Naive B cell (primary cell): ENCODE results near the gene OPCML. TPM values are rescaled to one million over a fixed set of nuclear protein-coding genes. Genes with fewer than 3 reads are reported as not detected.
"Not testable (repeated sequence)": the region's sequence is repeated elsewhere in the genome, so short reads cannot be mapped to it uniquely, and the experiment has no call there.

Experiments used
- ATAC-seq, 2 donors: fragments of 150-1000 bp; cut with Tn5 transposase; 2 replicates each; pipeline ENCODE4 v1.10.0; 2021; ENCODE audit warnings: low read depth in 2 of 2, mild to moderate bottlenecking in 2 of 2, moderate library complexity in 2 of 2
- DNase-seq: peaks from one replicate; pipeline ENCODE4 v3.0.0; 2022
- H3K27ac Mint-ChIP-seq, 6 donors: one replicate each; pipeline ENCODE4 v1.8.0; 2020 to 2022; ENCODE audit warnings: mild to moderate bottlenecking in 6 of 6, mixed read lengths in 6 of 6, moderate library complexity in 5 of 6, inconsistent platforms in 2 of 6
- H3K27me3 Mint-ChIP-seq, 3 donors: one replicate each; pipeline ENCODE4 v1.8.0; 2021 to 2022; ENCODE audit warnings: mixed read lengths in 3 of 3, mild to moderate bottlenecking in 1 of 3
- H3K36me3 Mint-ChIP-seq, 2 donors: one replicate each; pipeline ENCODE4 v1.8.0; 2020 to 2022; ENCODE audit warnings: mixed read lengths in 2 of 2, inconsistent platforms in 1 of 2, mild to moderate bottlenecking in 1 of 2
- H3K4me1 Mint-ChIP-seq, 3 donors: one replicate each; pipeline ENCODE4 v1.8.0; 2020 to 2022; ENCODE audit warnings: mixed read lengths in 3 of 3, inconsistent platforms in 1 of 3, mild to moderate bottlenecking in 1 of 3, moderate library complexity in 1 of 3
- H3K4me3 Mint-ChIP-seq, 8 donors: one replicate each; pipeline ENCODE4 v1.8.0; 2020 to 2022; ENCODE audit warnings: mild to moderate bottlenecking in 8 of 8, mixed read lengths in 8 of 8, moderate library complexity in 8 of 8, inconsistent platforms in 2 of 8
- H3K9me3 Mint-ChIP-seq, 7 donors: one replicate each; pipeline ENCODE4 v1.8.0; 2020 to 2022; ENCODE audit warnings: mixed read lengths in 7 of 7, mild to moderate bottlenecking in 5 of 7, inconsistent platforms in 2 of 7, moderate library complexity in 1 of 7
- polyA plus RNA-seq, 6 donors: library from polyadenylated mRNA; unstranded; fragments of 300-500 nt; fragmentation: Illumina TruSeq; gene quantifications; one replicate each; pipeline ENCODE4 v1.2.3, GENCODE V29; 2021; ENCODE audit warnings: low read depth in 6 of 6

The OPCML gene
- polyA plus RNA-seq, 6 donors from 2014 or later, result not detected

DNA sequence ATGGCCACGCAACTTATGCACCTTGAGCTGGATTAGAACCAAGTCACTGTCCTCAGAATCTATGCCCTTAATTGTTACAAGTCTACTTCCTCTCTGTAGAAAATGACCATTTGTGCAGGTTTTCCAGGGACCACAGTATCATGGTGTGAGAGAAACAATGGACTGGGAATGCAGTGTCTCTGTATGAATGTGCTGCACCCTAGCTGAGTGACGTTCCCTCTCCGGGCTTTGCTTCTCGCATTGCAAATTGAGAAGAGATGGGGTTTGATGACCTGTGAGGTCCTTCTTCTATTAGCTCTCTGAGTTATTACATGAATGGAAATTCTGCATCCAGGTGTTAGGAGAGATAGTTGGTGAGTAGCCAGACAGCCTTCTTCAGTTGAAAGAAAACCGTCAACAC, 1109.6 kb downstream of the OPCML start:
- Mint-ChIP-seq H3K27ac (no peak overlapping the region), H3K9me3 (peaks cover 0 to 7% (median 3%) of the 10 kb centered on the region in 7 donors), H3K36me3 (no peaks in the 10 kb centered on the region), H3K4me1 (no peaks in the 10 kb centered on the region), H3K4me3 (no peak overlapping the region), H3K27me3 (no peaks in the 10 kb centered on the region)
- DNase-seq (no peak), ATAC-seq (no peak)

DNA sequence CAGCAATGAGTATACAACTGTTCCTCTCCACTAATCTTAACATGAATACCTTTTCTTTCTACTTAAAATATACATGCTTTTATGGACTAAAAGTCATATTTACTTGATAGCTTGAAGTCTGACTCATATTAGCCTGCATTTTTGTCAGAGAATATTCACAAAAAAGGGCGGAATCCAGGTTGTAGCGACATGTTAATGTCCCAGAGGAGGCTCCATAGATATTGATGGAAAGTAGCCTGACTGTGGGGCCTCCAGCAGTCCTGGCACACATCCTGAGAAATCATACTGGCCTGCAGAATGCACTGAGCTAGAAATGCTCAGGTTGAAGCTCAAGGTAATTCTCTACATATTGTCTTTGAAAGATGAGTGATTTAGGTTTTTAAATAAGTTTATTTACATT, 1110.7 kb downstream of the OPCML start:
- no peaks in the 10 kb centered on the region for H3K27me3 Mint-ChIP-seq
- H3K9me3 Mint-ChIP-seq, result peaks cover 0 to 7% (median 3%) of the 10 kb centered on the region in 7 donors

DNA sequence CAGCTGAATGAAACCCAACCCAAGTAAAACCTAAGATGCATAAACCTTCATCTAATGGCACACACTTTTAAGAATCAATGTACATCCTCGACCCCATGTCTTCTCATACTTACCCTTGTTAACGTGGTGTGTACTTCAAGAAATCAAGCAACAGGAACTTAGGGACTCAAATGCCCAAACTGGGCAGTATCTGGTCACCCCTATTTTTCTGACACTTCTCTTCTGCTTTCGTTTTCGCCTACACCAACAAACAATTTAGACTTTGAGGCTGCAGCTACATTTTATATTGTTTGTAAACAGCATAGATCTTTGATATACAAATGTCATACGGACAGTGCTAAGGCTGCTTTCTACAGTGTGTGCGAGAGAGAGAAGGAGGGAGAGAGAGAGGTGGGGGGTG, 1117.8 kb downstream of the OPCML start:
- Mint-ChIP-seq H3K9me3 (peaks cover 0 to 7% (median 5%) of the 10 kb centered on the region in 7 donors), H3K36me3 (no peaks in the 10 kb centered on the region), H3K27me3 (no peaks in the 10 kb centered on the region), H3K27ac (no peak overlapping the region), H3K4me3 (no peak overlapping the region), H3K4me1 (no peaks in the 10 kb centered on the region)
- ATAC-seq, result no peak
- DNase-seq, result no peak

More for the DNA sequence above, 1110.7 kb downstream of the OPCML start:
- no peak for DNase-seq
- ATAC-seq, result no peak
- Mint-ChIP-seq H3K4me3 (no peak overlapping the region), H3K4me1 (no peaks in the 10 kb centered on the region), H3K27ac (no peak overlapping the region), H3K36me3 (no peaks in the 10 kb centered on the region)

DNA sequence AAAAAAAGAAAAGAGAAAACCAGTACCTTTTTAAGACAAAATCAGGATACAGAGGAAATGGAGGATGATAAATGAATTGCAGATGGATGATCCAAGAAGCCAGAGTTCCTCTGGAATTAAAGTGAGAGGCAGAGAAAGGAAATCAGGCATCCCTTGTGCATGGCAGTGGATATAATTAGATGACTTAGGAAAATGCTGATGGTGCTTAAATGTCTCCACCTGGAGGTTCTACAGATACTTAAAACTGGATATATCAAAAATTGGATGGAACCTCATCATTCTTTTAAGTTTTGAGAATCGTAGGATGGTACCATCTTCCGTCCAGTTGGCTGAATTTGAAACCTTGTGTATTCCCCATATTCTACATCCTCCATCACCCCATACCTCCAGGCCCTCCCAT, 1121.9 kb downstream of the OPCML start:
- Mint-ChIP-seq H3K4me3 (no peak overlapping the region), H3K27ac (no peak overlapping the region), H3K9me3 (peaks cover 0 to 17% (median 5%) of the 10 kb centered on the region in 7 donors), H3K36me3 (no peaks in the 10 kb centered on the region), H3K27me3 (no peaks in the 10 kb centered on the region), H3K4me1 (no peaks in the 10 kb centered on the region)
- DNase-seq (no peak), ATAC-seq (no peak)

DNA sequence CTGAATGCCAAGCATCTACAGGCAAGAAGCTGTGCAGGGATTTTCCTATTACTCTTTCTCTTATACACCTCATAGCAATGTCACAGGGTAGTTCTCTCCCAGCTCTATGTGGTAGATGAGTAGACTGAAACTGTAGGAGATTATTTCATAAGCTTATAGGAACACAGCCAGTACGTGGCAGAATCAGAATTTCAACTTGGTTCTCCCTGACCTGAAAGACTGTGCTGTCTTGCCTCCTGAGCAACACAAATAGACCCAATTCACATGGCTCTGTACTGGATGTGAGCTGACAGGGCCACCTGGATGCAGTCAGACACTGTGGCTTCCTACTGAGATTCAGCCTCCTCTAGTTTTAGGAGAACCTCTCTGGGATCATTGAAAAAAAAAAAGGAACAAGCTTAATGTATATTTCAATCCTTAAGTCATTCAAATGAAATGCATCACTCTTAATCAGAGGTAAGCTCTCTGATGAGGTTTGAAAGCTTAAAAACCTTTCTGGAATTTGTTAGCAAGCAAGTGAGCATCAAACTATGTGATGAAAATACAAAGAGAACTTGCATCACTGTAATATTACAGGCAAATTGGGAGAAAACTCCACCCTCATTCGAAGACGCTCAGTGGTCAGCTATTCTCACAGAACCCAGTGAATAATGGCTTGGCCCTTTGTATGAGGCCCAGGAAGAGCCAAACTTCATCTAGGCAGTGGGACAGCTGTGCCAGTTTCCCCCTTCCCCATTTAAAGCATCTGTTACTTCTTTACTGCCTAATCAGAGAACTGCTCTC, 1122.5 kb downstream of the OPCML start:
- Mint-ChIP-seq H3K27ac (no peak overlapping the region), H3K4me1 (no peaks in the 10 kb centered on the region), H3K9me3 (peaks cover 0 to 21% (median 6%) of the 10 kb centered on the region in 7 donors), H3K36me3 (no peaks in the 10 kb centered on the region), H3K27me3 (no peaks in the 10 kb centered on the region), H3K4me3 (no peak overlapping the region)
- DNase-seq, result no peak
- ATAC-seq, result no peak

DNA sequence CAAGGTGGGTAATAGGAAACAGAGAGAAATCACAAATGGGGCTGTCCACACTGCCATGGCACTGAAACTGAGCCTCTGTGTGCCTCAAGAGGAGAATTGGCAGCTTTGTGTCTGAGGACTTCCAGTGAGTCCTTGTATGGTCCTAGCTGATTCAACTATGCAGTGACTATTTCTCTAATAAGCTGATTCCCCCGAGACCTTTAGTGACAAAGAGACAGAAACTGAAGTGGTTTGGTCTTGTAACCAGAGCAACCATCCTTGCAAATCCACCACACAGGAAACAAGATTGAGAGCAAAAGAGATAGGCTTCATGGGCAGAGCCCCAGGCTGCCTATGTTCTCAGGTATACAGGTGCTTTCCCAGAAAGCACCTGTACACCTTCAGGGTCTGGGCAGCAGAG, 1123.4 kb downstream of the OPCML start:
- Mint-ChIP-seq H3K27me3 (no peaks in the 10 kb centered on the region), H3K4me1 (no peaks in the 10 kb centered on the region), H3K9me3 (peaks cover 0 to 21% (median 6%) of the 10 kb centered on the region in 7 donors), H3K4me3 (no peak overlapping the region), H3K27ac (no peak overlapping the region), H3K36me3 (no peaks in the 10 kb centered on the region)
- ATAC-seq (no peak), DNase-seq (no peak)

DNA sequence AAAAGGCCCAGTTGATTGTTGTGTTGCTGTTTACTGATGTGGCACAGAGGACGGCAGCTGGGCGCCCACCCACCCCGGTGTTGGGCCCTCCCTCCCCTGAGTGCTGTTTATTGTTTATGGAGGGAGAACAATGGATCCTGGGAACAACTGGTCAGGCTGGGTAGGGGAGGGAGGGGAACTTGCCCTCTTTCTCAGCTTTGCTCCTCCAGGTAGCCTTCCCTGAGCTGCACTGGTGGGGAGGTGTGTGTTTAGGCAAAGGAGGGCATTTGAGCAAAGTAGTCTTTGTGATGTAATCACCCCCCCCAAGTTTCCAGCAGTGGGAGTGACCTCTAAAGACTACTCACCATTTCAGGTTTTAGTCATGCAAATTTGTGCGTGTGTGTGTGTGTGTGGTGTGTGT, 1126.6 kb downstream of the OPCML start:
- no peaks in the 10 kb centered on the region for H3K36me3 Mint-ChIP-seq
- no peak for DNase-seq
- no peak overlapping the region for H3K27ac Mint-ChIP-seq
- no peak for ATAC-seq
- no peaks in the 10 kb centered on the region for H3K4me1 Mint-ChIP-seq
- peaks cover 1 to 14% (median 4%) of the 10 kb centered on the region in 7 donors for H3K9me3 Mint-ChIP-seq
- H3K4me3 Mint-ChIP-seq, result no peak overlapping the region
- no peaks in the 10 kb centered on the region for H3K27me3 Mint-ChIP-seq

DNA sequence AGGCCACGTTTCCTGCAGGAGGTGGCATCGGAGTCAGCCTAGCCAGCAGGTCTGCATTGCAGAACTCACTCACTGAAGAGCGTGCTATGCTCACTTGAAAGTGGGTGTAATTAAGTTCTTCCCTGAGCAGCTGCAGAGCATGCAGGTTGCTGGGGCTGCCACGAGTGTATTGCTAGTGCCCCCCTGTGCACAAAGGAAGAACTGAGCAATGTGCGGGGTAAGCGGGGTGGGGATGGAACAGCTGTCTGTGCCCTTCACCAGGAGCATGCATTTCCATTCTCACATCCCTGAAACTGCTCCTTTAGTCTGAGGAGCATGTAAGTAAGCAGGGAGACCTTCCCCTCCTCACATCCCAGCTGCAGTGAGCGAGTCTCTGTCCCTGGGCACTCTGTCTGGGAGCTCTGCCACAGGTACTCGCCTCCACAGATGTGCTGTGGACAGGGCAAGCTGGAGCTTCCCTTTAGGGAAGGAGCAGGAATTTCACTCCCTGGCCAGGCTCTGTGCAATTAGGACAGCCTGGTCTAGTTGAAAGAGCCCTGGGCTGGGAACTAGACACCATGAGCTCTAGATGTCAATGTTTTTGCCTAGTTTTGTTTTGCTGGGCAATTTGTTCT, 1130.1 kb downstream of the OPCML start:
- Mint-ChIP-seq H3K27me3 (no peaks in the 10 kb centered on the region), H3K36me3 (no peaks in the 10 kb centered on the region), H3K27ac (no peak overlapping the region), H3K9me3 (peaks cover 0 to 19% (median 10%) of the 10 kb centered on the region in 7 donors), H3K4me1 (no peaks in the 10 kb centered on the region), H3K4me3 (no peak overlapping the region)
- DNase-seq (no peak), ATAC-seq (no peak)

DNA sequence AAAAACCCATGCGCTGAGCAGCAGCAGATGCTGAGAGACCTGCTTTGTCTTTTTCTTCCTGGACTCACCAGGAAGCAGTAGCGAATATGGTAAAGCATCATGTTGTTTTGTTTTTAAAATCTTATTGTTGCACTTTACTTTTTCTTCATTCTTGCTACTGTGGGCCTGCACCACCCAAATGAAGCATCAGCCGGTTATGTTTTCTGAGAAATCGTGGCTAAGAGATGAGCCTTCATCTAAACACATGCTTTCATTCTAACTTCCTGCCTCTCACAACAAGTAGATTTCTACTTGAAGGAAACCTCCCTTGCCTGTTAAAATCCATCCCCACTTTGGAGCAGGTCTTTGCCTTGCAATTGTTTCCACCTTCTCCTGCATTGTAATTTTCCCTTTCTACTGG, 1136.0 kb downstream of the OPCML start:
- DNase-seq (no peak), ATAC-seq (no peak)
- no peaks in the 10 kb centered on the region for H3K36me3 Mint-ChIP-seq
- H3K4me3 Mint-ChIP-seq, result no peak overlapping the region
- no peak overlapping the region for H3K27ac Mint-ChIP-seq
- H3K9me3 Mint-ChIP-seq, result peaks cover 6 to 31% (median 17%) of the 10 kb centered on the region in 7 donors
- no peaks in the 10 kb centered on the region for H3K27me3 Mint-ChIP-seq
- no peaks in the 10 kb centered on the region for H3K4me1 Mint-ChIP-seq

DNA sequence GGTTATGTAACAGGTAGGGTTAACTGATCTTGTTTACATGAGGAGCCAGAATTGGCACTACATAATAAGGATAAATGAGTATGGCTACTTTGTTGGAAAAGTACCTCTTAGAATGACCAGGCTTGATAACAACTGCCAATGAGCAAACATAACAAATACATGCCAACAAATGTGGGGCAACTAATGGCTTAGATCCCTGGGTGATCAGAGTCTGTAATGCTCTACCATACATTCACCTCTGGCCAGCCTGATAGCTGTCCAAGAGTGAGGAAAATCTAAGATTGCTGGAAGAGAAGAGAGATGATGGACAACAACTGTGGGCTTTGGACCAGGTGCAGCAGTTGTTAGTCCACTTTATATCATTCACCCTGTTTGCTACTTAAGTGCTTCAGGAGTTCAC, 1136.9 kb downstream of the OPCML start:
- Mint-ChIP-seq H3K9me3 (peaks cover 7 to 37% (median 22%) of the 10 kb centered on the region in 7 donors), H3K4me3 (no peak overlapping the region)
- no peak for ATAC-seq

DNA sequence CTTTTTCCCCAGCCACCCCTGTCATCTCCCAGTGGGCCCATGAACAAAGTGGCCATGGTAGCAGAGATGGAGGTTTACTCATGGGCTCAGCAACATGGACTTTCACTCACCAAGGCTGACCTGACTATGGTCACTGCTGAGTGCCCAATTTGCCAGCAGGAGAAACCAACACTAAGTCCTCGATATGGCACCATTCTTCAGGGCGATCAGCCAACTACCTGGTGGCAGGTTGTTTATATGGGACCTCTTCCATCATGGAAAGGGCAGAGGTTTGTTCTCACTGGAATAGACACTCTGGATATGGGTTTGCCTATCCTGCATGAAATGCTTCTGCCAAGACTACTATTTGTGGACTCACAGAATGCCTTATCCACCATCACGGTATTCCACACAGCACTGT, 1152.8 kb downstream of the OPCML start:
- H3K27me3 Mint-ChIP-seq, result no peaks in the 10 kb centered on the region
- no peak overlapping the region for H3K27ac Mint-ChIP-seq
- ATAC-seq, result no peak

More for the DNA sequence above, 1136.9 kb downstream of the OPCML start:
- DNase-seq, result no peak
- no peaks in the 10 kb centered on the region for H3K4me1 Mint-ChIP-seq
- no peaks in the 10 kb centered on the region for H3K36me3 Mint-ChIP-seq
- H3K27ac Mint-ChIP-seq, result no peak overlapping the region
- no peaks in the 10 kb centered on the region for H3K27me3 Mint-ChIP-seq

DNA sequence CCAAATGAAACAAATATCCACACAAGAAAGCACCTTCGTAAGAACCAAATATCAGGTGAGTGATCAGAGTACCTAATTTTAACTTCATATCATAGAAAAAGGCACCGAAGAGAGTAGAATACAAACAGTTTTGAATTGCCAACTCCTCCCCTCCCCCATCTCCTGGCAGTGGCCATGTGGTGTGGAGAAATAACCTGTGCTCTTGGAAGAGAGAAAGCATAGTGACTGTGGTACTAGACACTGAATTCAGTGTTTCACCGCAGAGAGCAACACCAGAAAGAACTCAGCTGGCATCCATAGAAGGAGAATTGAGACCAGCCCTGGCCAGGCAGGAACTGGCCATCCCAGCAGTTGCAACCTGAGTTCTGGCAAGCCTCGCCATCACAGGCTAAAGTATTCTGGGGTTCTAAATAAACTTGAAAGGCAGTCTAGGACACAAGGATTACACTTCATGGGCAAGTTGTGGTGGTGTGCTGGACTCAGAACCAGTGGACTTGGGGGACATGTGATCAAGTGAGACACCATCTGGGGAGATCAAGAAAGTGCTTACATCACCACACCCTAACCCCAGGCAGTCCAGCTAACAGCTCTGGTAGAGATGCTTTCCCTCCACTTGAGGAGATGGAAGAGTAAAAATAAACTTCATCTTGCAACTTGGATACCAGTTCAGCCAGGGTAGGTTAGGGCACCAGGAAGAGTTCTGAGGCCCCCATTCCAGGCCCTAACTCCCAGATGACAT, 1158.7 kb downstream of the OPCML start:
- H3K36me3 Mint-ChIP-seq, result no peaks in the 10 kb centered on the region
- H3K4me3 Mint-ChIP-seq, result peak overlapping the region in 1 of 8 donors; percentile 2
- H3K4me1 Mint-ChIP-seq, result no peaks in the 10 kb centered on the region
- ATAC-seq, result no peak
- H3K9me3 Mint-ChIP-seq, result peaks cover 2 to 11% (median 6%) of the 10 kb centered on the region in 7 donors
- no peak overlapping the region for H3K27ac Mint-ChIP-seq
- H3K27me3 Mint-ChIP-seq, result no peaks in the 10 kb centered on the region
- DNase-seq, result no peak

More for the DNA sequence above, 1152.8 kb downstream of the OPCML start:
- Mint-ChIP-seq H3K4me1 (no peaks in the 10 kb centered on the region), H3K4me3 (no peak overlapping the region), H3K9me3 (peaks cover 0 to 27% (median 2%) of the 10 kb centered on the region in 7 donors), H3K36me3 (no peaks in the 10 kb centered on the region)
- no peak for DNase-seq

DNA sequence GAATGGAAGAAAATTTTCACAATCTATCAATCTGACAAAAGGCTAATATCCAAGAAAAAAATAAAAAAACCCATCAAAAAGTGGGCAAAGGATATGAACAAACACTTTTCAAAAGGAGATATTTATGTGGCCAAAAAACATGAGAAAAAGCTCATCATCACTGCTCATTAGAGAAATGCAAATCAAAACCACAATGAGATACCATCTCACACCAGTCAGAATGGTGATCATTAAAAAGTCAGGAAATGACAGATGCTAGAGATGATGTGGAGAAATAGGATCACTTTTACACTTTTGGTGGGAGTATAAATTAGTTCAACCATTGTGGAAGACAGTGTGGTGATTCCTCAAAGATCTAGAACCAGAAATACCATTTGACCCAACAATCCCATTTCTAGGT, 1162.2 kb downstream of the OPCML start:
- H3K9me3 Mint-ChIP-seq, result peaks cover 2 to 11% (median 7%) of the 10 kb centered on the region in 7 donors
- ATAC-seq, H3K27ac Mint-ChIP-seq, H3K4me3 Mint-ChIP-seq, H3K27me3 Mint-ChIP-seq, H3K4me1 Mint-ChIP-seq, DNase-seq, H3K36me3 Mint-ChIP-seq: not testable (repeated sequence)

DNA sequence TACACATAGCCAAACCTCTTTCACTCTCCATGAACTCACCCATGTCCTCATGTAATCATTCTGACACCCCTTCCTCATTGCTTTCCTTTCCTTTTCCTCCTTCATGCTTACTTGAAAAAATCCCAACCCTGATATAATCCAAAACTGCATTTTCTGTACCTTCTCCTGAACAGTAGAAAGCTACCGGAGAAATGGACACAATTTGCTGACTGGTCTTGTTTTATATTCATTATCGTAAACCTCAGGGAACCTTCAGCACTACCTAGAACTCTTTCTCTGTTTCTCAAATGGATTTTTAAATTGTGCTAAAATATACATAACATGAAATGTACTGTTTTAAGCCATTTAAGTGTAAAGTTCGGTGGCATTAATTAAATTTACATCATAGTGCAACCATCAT, 1165.0 kb downstream of the OPCML start:
- ATAC-seq, result no peak
- no peak for DNase-seq
- Mint-ChIP-seq H3K36me3 (no peaks in the 10 kb centered on the region), H3K4me3 (no peak overlapping the region), H3K9me3 (peaks cover 2 to 22% (median 8%) of the 10 kb centered on the region in 7 donors), H3K27me3 (no peaks in the 10 kb centered on the region), H3K4me1 (no peaks in the 10 kb centered on the region), H3K27ac (peak overlapping the region in 1 of 6 donors; percentile 22)
